Chondrocyte (in vitro differentiated cells): ENCODE results near the gene RIT2. TPM values are rescaled to one million over a fixed set of nuclear protein-coding genes. Genes with fewer than 3 reads are reported as not detected.

ENCODE experiments used
- DNase-seq: peaks from one replicate; pipeline ENCODE4 v3.0.0; 2021; ENCODE audit warnings: mixed read lengths, low spot score
- H3K27ac Mint-ChIP-seq: one replicate; pipeline ENCODE4 v1.8.0; 2021; ENCODE audit warnings: mild to moderate bottlenecking, moderate library complexity, mixed read lengths; ENCODE audit not compliant: unreplicated experiment
- H3K27me3 Mint-ChIP-seq: 2 replicates; pipeline ENCODE4 v1.8.0; 2021; ENCODE audit warnings: low read depth, mixed read lengths
- H3K36me3 Mint-ChIP-seq: 2 replicates; pipeline ENCODE4 v1.8.0; 2021; ENCODE audit warnings: low read depth, mixed read lengths
- H3K4me1 Mint-ChIP-seq: 2 replicates; pipeline ENCODE4 v1.8.0; 2021; ENCODE audit warnings: low read depth, mild to moderate bottlenecking, mixed read lengths
- H3K4me3 Mint-ChIP-seq: one replicate; pipeline ENCODE4 v1.8.0; 2021; ENCODE audit warnings: mild to moderate bottlenecking, moderate library complexity, mixed read lengths; ENCODE audit not compliant: unreplicated experiment
- H3K9me3 Mint-ChIP-seq: 2 replicates; pipeline ENCODE4 v1.8.0; 2021; ENCODE audit warnings: low read depth, mixed read lengths
- CTCF ChIP-seq: fragments of 200-600 bp; sonication (generic); IDR thresholded peaks from 2 replicates; pipeline ENCODE4 v1.5.0; 2021; ENCODE audit warnings: antibody characterized with exemption, mild to moderate bottlenecking, moderate library complexity
- total RNA-seq: library from RNA; stranded (reverse); gene quantifications from 3 replicates; pipeline ENCODE4 v1.2.1, GENCODE V29; 2021

The RIT2 gene
- total RNA-seq, 1 donor from 2014 or later: not detected

DNA sequence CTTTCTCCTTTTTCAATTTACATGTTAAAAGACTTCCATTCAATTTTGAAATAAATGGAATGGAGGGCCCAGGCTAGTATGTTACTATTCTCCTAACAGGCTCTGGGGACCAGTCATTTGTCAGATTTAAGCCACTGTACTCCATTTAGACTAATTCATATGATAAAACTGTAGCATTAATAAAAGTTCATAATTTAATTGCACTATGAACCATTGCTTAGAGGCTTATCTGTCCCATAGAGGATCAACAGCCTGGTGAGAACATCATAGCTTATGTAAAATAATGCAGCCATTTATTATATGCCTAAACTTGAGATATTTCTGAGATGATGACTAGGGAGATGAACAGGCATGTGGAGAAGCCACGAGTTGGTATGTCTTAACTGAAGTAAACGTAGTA, 156.0 kb downstream of the RIT2 start:
- no peaks in the 10 kb centered on the region for H3K4me1 Mint-ChIP-seq
- no peaks in the 10 kb centered on the region for H3K9me3 Mint-ChIP-seq
- H3K4me3 Mint-ChIP-seq: no peak overlapping the region
- H3K36me3 Mint-ChIP-seq: no peaks in the 10 kb centered on the region
- no peak for DNase-seq
- no peak overlapping the region for H3K27ac Mint-ChIP-seq
- H3K27me3 Mint-ChIP-seq: no peaks in the 10 kb centered on the region
- TF ChIP-seq CTCF: no peak

DNA sequence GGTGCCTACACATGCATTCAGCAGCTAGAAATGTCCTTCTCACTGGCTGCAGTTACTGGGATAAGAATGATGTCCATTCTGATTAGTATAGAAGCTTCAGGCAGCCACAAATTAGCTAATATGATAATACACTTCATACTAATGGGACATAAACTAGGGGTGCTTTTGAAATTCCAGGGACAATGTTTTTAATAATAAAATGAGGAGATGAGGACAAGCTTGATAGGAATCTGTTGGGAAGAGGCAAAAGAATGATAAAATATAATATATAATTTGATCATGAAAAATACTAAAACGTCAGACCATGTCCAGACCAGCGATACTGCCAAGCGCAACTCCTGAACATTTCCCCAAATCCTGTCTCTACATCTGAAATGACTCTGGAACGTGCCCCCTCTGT, 157.1 kb downstream of the RIT2 start:
- DNase-seq: no peak
- Mint-ChIP-seq H3K27me3 (no peaks in the 10 kb centered on the region), H3K4me3 (no peak overlapping the region), H3K36me3 (no peaks in the 10 kb centered on the region), H3K9me3 (no peaks in the 10 kb centered on the region), H3K27ac (no peak overlapping the region), H3K4me1 (no peaks in the 10 kb centered on the region)
- TF ChIP-seq CTCF: no peak

- Mint-ChIP-seq H3K4me3 (no peak overlapping the region), H3K27ac (no peak overlapping the region), H3K4me1 (no peaks in the 10 kb centered on the region), H3K36me3 (no peaks in the 10 kb centered on the region), H3K27me3 (no peaks in the 10 kb centered on the region), H3K9me3 (no peaks in the 10 kb centered on the region)
- no peak for DNase-seq
- TF ChIP-seq CTCF: no peak
Measured at GRCh38 chr18:42956287-42956686, 159.2 kb downstream of the RIT2 start.

DNA sequence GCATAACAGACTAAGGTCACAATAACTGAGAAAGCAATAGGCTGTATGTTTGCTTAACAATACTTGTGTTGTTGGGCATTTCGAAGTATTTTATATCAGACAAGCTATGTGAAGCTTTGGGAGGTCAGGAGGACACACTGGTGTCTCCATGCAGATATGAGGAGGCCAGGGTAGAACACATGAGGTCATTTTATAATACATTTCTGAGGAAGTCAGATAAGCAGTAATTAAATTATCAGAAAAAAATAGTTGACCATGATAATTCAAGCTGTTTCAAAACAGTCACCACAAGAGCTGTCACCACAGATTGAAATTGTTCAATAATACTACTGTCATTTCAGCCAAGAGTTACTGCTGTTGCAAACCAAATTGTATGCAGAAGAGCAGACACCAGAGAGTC, 160.6 kb downstream of the RIT2 start:
- Mint-ChIP-seq H3K36me3 (no peaks in the 10 kb centered on the region), H3K9me3 (no peaks in the 10 kb centered on the region), H3K4me1 (no peaks in the 10 kb centered on the region), H3K27ac (no peak overlapping the region), H3K4me3 (no peak overlapping the region), H3K27me3 (no peaks in the 10 kb centered on the region)
- DNase-seq: no peak
- TF ChIP-seq CTCF: no peak

GRCh38 chr18:42953306-42953705, 162.2 kb downstream of the RIT2 start:
- H3K4me3 Mint-ChIP-seq: no peak overlapping the region
- no peaks in the 10 kb centered on the region for H3K9me3 Mint-ChIP-seq
- H3K27ac Mint-ChIP-seq: no peak overlapping the region

More at GRCh38 chr18:42953306-42953705, 162.2 kb downstream of the RIT2 start:
- TF ChIP-seq CTCF: no peak
- Mint-ChIP-seq H3K4me1 (no peaks in the 10 kb centered on the region), H3K27me3 (no peaks in the 10 kb centered on the region), H3K36me3 (no peaks in the 10 kb centered on the region)
- DNase-seq: no peak
